HG03439 (cell line): ENCODE data around the gene VSIR.

Experiments
- ATAC-seq: cut with Tn5 transposase; IDR thresholded peaks from one replicate; pipeline ENCODE4 v1.9.1; 2021; ENCODE audit warnings: mild to moderate bottlenecking, moderate library complexity; ENCODE audit not compliant: unreplicated experiment

The VSIR gene

DNA sequence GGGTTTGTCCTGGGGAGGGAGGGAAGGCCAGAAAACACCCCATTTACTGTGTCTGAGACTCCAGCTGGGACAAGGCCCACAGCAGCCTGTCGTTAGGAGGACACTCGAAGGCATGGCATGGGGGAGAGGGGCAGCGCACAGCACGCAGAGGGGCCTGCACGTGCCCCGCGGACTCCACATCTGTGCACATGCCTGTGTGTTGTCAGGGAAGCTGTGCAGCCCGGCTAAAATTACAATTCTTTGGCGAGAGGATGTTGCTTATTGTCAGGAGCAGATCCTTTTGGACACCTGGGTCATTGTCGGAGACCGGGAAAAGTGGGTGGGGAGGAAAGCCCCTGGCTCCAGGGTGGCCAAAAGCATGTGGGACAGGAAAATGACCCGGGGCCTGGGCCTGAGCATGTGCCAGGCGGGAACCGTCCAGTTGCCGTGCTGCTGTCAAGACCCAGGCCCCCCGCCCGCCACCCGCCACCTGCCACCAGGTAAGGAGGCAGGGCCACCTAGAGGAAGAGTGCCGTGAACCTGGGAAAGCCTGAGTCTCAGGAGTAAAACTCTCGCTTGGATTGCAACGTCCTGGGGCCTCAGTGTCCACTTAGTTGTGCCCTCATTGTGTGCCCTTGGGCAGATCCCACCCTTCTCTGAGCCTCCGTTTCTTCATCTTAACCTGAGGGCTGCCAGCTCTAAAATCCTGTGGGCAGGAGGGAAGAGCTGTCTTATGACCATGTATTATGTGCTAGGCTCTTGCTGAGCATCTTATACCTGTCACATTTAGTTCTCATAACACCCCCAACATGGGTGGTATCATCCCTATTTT, 7.2 kb downstream of the VSIR start:
- ATAC-seq = no peak

DNA sequence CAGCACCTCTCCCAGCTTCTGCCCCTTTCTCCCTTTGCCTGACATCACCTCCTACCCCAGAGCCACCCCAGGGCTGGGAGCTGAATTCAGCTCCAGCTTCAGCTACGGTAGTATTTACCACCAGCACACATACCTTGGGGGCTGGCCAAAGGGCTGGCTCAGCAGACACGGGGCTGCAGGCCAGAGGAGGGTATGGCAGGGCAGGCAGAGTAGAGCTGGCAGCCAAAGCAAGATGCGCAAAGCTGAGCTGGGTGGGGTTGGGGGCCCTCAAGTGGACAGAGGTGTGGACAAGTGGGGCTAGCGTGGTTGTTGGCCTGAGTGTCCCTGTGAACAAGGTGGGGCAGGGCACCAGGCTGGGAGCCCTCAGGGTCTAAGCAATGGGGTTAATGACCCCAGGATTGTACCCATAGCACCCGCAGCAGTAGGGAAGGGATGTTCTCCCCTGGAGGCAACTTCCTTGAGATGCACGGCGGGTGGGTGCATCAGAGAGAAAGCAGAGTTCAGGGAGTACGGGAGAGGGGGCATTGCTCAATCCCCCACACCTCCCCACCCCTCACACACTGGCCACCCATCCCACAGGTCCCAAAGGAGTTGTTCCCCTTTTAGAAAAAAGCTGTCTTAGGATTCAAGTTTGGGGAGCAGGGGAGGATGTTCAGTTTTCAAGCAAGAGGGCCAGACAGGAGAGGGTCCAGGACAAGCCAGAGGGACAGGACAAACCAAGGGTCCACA, 8.0 kb downstream of the VSIR start:
- no peak for ATAC-seq

DNA sequence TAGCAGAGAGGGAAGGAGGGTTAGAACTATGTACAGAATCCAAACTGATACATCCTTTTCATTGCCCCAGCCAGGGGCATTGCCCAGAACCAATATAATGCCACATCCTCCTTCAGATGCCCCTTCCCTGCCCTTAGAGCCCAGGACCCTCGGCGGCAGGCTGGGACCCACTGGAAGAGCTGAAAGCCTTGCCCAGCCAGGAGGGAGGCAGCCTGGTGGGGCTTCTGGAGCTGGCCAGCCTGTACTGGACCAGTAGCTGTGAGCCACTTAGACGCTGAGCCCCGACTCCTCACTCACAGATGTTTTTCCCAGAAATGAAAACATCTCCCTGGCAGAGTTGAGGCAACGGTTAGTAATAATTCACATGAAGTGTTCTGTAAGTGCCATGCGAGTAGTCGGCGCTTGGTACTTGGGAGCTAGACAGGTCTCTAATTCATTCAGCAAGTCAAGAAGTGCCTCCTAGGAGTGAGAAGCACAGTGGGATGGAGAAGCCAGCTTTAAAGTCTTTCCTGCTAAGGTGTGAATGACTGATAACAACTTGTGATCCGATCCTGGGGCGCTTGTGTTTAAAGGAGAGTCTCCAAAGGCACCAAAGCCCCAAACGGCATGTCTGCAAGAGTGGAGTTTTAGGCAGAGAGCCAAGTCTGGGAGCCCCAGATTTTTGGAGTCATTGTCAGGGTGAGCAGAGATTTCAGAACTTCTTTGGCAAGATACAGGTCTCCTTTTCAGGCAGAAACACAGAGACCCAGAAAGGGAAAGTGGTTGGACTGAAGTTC, 9.8 kb downstream of the VSIR start:
- no peak for ATAC-seq

DNA sequence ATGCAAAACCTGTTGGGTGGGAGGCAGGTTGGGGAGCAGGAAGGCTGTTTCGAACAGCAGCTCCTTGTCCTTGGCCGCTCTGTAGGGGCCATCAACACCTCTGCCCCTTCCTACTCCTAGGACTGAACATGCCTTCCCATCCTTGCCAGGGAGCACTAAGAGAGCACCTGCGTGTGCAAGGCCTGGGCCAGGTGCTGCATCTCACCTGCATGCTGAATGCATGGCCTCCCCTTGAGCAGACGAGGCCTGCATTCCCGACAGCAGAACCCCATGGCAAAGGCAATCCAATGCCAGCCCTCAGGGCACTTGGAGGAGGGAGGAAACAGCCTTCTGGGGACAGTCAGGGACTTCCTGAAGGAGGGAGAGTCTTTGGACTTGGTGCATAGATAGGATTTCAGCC, 11.0 kb downstream of the VSIR start:
- ATAC-seq = no peak

DNA sequence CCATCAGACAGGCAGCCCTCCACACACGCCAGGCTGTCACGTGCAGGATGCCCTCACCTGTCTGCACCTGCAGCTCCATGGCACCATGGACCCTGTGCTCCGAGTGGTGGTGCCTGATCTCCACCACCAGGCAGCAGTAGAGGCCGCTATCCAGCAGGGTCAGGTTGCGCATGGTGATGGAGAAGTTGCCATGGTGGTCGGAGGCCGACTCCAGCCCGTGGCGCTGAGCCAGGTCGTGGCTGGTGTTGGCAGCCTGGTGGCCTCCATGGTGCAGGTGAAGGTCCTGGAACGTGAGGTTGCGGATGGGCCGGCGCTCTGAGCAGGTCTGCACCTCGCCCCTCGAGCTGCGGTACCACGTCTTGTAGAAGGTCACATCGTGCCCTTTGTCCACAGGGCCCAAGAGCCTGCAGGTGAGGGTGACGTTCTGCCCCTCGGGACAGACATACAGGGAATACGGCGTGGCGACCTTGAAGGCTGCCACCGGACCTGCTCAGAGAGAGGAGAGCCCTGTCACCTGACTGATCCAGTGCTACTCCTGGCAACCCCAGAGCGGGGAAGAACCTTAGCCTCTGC, 11.7 kb downstream of the VSIR start:
- ATAC-seq = no peak

DNA sequence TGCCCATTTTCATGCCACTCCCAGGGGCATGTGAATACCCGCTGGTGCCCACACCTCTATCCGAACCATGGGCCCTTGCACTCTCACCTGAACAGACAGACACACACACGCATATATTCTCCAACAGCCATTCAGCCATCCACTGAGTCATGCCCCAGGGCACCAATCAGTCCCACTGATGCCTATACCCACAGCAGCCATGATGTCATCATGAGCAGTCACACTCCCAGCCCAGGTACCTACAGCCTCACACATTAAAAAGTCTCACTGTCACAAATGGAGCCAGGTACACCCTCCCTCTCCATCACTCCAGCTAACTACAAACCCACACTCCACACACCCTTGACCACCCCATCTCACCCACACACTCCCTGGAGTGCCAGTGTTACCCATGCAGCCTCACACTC, 12.2 kb downstream of the VSIR start:
- ATAC-seq = no peak

DNA sequence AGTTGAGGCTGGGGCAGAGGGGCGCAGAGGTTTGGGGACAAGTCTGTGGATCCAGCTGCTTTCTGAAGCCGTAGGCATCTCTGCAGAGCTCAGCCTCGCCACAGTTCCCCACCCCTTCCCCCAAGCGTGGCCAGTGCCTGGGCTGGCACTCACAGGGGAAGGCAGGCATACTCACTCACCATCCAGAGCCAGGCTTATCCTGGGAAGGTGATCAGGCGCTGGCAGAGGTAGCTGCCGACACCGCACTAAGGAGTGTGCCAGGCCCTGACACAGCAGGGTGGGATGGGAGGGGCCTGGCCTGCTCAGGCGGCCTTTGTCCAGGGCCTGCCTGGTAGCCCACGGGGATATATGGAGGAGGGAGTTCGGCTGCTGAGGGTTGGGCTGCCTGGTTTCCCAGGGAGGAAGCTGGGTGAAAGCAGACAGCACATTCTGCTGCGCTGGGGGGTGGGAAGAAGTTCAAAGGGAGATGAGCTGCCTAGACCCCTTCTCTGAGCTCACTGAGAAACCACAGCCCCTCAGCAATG, 15.9 kb downstream of the VSIR start:
- no peak for ATAC-seq

DNA sequence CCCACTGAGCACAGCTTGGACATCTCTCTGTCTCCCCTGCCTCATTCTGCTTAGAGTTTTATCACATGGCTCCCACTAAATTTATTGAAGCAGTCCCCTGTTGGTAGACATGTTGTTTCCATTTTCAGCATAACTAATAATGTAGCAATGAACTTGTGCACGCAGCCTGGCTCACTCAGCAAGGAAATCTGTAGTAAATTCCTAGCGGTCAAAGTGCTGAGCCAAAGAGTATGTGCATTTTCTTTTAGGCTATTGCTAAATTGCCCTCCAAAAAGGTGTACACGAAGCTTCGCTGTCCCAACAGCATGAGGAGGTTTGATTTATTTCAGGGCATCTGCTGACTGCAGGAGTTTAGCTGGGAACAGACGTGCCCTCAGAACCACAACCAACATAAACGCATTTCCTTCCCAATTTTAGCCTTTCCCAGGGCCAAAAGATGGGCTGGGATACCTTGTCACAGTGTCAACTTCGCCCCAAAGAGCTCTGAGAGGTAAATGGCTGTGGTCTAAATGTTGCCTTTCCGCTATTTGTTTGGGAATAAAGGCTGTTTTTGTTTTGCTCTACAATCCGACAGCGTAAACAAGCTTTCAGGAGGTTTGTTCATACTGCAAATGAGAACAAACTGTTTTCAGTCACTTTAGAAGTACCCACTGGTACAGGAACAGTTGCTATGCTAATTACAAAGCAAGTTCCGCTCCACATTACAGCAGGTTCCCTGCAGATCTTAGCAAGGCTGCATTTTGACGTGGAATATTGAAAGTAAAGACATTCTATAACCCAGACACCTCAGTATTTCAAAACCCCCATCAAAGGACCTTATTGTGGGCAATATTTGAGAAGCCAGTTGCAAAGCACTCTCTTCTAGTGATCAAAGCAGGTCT, 16.8 kb downstream of the VSIR start:
- no peak for ATAC-seq

DNA sequence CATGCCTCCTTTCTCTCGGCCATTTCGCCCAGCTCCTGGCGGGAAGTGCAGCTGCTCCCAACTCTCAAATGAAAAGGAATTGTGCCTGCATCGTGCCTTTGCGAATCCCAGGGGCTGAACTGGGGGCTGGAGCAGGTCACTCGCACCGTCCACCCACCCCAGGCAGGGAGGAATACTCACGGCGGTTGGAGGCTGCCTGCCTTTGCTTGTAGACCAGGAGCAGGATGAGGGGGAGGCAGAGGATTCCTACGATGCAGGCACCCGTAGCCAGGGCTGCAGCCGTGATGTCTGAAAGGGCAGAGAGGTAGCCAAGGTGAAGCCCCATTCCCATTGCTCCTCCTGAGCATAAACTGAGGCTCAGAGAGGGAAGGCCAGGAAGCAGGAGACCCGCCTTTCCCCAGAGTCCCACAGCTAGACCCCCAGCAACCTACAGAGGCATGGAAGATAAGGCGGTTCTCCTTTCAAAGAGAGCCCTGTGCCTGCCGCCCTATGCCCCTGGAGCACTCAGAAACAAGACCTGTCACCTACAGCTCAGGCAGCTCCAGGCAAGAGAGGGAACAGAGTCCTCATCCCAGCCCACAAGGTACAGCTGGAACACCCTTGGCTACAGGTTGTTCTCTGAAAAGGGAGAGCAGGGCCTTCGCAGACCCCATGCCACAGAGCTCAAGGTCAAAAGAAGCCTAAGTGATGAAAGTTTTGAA, 18.0 kb downstream of the VSIR start:
- ATAC-seq = no peak

DNA sequence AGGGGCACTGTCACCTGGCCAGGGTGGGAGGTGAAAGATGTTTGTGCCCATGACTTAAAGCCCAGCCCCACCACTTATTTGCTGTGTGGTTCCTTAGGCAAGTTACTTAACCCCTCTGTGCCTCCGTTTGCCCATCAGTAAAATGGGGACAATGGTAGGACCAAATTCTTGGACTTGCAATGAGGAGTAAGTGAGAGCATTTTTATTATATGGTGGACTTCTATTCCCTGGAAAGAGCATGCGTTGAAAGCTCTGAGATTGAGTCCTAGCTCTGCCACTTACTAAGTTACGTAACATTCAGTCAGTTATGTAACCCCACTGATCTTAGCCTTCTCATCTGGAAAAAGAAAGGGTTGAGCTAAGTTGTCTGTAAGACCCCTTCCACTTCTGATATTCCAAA, 18.8 kb downstream of the VSIR start:
- ATAC-seq = no peak

DNA sequence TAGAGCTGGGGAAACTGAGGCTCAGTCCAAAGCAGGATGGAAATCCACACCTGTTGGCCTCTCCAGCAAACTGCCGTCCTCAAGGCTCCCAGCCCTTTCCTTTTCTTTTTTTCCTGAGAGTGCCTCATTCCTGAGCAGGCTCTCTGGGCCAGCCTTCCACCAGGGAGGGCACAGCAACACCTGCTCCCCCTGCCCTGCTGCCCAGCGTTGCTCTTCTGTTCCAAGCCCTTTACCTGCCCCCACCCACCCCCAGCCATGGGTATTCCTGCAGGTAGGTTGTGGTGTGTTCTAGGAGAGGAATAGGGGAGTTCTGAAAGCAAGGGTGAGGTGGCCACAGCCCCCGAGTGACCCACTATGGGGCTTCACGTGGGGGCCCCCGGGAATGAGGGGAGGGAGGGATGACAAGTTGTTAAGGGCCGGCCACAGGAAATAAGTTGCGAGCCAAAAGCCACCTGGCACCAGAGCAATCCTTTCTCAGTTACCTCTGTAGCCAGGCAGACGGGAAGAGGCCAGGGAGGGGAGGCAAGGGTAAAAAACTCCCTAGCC, 19.3 kb downstream of the VSIR start:
- no peak for ATAC-seq

DNA sequence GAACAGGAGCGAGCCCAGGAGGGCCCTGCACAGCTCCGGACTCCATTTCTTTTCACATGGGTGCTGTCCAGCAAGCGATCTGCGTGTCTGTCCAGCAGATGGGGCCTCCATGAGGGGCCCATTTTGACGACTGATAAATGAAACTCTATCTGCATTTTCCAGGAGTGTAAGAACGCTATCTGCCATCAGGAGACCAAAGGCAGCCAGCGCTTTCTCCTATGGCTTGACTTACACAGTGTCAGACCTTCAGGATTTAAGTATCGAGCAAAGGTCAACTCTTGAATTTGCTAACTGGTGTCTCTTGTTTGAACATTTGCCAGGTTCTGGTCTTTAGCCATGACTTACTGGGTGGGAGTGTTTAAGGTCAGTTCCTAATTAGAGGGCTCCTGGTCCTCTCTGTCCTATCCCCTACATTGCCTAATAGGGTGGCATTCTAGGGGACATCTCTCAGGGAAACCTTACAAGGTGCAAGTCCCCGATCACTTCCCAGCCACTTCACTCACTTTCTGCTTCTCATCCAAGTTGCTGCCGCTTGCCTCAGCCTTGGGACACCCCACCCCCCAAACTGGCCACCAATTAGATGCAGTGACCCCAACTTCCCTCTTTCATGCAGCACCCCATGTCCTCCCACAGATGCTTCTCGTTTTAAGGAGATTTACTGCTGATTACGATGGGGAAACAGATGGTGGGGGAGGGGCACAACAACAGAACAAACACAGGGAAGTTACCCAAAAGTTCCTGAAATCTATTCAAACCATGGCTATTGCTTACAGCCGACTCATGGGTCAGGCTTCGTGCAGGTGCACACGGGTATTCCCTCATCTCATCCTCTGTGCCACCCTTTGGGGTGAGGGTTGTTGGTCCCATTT, 20.0 kb downstream of the VSIR start:
- ATAC-seq = no peak

DNA sequence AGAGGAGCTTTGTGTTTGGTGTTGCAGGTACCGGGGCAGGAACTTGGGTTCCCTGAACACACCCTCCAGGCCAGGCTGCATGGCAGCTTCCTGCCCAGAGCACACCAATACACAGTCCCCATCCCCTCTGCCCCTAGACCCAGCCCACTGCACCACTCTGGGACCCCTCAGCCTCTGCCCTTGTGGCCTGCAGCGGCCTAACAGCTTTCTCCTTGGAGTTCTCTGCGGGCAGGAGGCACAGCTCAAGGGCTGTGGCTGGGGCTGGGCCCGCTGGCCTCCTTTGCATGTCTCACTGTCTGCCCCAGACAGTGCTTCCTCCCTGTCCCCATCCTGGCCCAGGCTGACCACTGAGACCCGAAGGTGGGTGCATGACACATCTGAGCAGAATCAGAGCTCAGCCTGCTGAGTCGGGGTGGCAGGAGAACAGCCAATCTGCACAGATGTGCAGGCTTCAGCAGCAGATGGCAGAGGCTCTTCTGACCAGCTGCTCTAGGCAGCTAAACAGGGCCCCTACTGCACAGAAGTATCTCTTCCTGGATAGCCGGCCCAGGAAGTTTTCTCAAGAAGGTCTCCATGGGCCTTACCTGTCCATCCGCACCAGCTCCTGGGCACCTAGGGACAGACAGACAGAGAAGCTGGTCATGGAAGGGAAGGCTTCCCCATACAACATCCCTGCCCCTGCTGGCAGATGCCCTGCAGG, 20.8 kb downstream of the VSIR start:
- ATAC-seq = no peak

DNA sequence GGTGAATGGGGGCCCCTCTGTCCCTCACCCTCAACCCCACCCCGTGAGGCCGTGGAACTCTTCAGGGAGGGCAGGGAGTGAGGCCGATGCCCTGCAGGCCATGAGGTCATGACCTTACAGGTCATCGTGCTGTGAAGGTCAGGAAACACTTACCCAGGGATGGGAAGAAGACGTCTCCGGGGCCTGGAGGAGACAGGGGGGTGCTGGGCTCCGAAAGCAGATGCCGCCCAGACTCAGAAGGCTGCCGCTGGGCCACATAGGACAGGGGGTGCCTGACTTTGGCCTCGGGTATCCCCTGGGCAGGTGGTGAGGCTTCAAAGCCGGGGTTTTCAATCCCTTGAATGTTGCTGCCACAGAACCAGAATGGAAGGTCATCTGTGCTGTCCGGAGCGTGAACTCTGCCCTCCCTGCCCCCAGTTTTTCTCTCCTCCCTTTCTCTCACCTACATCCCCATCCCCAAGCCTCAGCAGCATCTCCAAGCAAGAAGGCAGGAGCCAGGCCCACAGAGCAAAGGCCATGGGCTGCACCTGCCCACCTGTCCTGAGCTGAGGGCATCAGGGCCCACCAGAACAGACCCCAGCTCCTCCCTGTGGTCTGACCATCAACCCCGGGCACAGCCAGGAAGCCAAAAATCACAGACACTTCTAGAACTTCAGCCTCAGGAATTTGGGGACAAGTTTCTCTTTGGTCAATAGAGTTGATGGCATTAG, 21.6 kb downstream of the VSIR start:
- no peak for ATAC-seq

DNA sequence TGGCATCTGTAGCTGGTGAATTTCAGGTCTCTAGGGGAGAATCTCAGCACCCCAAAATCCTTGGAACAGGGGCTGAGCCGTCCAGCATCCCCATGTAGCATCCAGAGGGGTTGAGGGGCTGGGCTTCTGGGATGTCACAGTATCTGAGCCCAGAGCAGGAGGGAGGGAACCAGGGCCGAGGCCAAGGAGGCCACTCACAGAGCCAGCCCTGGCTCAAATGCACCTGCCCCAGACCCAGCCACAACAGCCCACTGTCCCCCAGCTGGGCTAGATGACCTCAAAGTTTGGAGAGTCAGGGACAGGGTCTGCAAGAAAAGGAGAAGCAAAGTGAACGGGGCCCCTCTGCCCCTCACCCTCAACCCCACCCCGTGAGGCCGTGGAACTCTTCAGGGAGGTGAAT, 22.3 kb downstream of the VSIR start:
- no peak for ATAC-seq

DNA sequence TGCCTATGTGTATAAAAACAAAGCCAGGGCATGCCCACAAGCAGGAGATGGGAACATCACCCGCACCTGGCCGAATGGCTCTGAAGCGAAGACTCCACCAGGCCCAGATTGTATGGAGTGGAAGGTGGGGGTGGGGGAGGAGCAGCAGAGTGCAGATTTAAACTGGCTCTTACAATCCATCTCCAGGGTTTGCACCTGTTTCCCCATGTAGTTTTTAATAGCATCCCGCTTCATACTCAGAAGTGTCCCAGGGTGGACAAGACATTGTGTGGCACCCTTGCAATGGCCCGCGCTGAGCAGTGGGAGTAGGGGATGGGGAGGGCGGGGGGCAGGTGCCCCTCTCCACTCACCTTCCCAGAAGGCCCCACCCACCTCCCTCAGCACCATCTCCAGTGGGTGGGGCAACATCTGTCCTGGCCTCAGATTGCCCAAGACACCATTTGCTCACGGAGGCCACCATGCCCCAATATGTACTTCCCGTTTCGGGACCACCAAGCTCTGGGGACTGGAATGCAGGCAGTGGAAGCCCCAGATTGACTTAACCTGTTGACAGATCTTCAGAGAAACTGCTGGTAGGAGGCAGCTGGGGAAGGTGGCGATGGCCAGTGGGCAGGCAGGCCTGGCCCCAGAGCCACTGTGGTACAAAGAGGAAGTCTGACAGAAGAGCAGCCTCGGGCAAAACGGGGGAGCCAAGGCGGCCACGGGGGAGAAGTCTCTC, 23.0 kb downstream of the VSIR start:
- ATAC-seq = no peak
